Thoracic aorta (tissue), 2 donors: ENCODE data around the gene TBC1D1. TPM values are rescaled to one million over a fixed set of nuclear protein-coding genes. Genes with fewer than 3 reads are reported as not detected.

Experiments used
- ATAC-seq: fragments of 150-250 bp; one replicate; pipeline ENCODE4 v1.8.0; 2017; ENCODE audit warnings: low read depth; ENCODE audit not compliant: insufficient number of reproducible peaks, low FRiP score
- DNase-seq: peaks from one replicate; pipeline ENCODE4 v3.0.0-alpha.2; 2020; ENCODE audit warnings: low spot score
- H3K27ac ChIP-seq, 2 donors: fragments of 200-600 bp; sonication (generic); 1 replicate in 1 of 2; 2 replicates in 1 of 2; pipeline ENCODE4 v1.5.1; 2016; ENCODE audit warnings: mild to moderate bottlenecking in 2 of 2, moderate library complexity in 2 of 2
- H3K27me3 ChIP-seq: fragments of 200-600 bp; sonication (generic); replicated peaks from 2 replicates; pipeline ENCODE4 v1.6.0; 2016; ENCODE audit warnings: mild to moderate bottlenecking; ENCODE audit not compliant: insufficient read depth
- H3K36me3 ChIP-seq: fragments of 200-600 bp; sonication (generic); one replicate; pipeline ENCODE4 v1.5.1; 2016
- H3K4me1 ChIP-seq, 2 donors: fragments of 200-600 bp; sonication (generic); 1 replicate in 1 of 2; 2 replicates in 1 of 2; pipeline versions ENCODE4 v1.5.1 to v1.6.0; 2016; ENCODE audit warnings: low read depth in 2 of 2, mild to moderate bottlenecking in 1 of 2; ENCODE audit not compliant: control insufficient read depth in 1 of 2
- H3K4me3 ChIP-seq: fragments of 200-600 bp; sonication (generic); 2 replicates; pipeline ENCODE4 v1.5.1; 2016; ENCODE audit warnings: mild to moderate bottlenecking
- H3K9me3 ChIP-seq: fragments of 200-600 bp; sonication (generic); 2 replicates; pipeline ENCODE4 v1.5.1; 2016
- total RNA-seq, 2 donors: library from RNA; depleted of rRNA; stranded (reverse); fragments of >200 nt; gene quantifications; one replicate each; pipeline versions ENCODE4 v1.1.0 to v1.2.3, GENCODE V29; 2016
- TF ChIP-seq, protein P1 (sequence below): fragments of 200-600 bp; sonication (generic); IDR thresholded peaks from one replicate; pipeline ENCODE4 v1.5.1; 2019; ENCODE audit warnings: antibody characterized with exemption

The TBC1D1 gene
- total RNA-seq, 2 donors from 2014 or later = 152 to 206 TPM

DNA sequence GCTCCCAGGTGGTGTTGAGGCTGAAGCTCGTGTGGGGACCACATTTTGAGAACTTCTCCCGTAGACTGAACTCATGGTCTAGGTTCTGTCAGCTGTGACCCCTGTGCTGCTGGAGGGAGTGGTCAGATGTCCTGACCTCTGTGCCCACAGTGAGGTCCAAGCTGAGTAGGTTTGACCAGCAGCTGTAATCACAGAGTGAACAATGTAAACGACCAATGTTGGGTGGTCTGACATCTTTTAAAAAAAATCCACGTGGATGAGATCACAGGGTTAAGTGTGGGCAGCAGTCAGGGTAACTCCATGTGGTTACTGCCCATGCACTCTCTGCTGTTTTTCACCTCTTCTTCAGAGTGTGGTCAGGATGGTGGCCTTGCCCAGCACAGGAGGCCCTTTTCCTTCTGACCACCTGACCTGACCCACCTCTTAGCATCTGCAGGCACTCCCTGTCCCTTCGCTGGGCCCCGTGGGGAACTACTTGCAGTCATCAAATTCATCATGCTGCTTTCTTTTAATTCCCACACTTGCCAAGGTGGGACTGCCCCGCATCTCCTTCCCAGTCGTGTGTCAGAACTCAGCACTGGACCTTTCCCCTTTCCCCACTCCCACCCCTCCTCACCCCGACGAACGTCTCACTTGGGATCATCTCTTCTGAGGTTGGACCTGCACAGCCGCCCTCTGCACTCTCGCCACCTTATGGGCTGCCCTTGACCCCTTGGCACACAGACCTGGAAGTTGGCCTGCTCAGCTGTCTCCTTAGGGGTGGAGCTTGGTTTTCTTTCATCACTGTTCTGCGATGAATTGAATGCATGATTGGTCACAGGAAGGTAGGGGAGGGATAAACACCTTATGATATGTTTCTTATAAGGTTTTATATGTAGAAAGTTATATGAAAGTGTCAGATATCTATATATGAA is 189.4 kb downstream of the TBC1D1 start:
- Histone ChIP-seq H3K4me3 (no peak overlapping the region), H3K9me3 (no peaks in the 10 kb centered on the region), H3K27ac (no peak overlapping the region), H3K4me1 (peaks cover 25 to 56% of the 10 kb centered on the region in 2 donors), H3K36me3 (no peaks in the 10 kb centered on the region), H3K27me3 (no peaks in the 10 kb centered on the region)
- TF ChIP-seq, protein P1, sequence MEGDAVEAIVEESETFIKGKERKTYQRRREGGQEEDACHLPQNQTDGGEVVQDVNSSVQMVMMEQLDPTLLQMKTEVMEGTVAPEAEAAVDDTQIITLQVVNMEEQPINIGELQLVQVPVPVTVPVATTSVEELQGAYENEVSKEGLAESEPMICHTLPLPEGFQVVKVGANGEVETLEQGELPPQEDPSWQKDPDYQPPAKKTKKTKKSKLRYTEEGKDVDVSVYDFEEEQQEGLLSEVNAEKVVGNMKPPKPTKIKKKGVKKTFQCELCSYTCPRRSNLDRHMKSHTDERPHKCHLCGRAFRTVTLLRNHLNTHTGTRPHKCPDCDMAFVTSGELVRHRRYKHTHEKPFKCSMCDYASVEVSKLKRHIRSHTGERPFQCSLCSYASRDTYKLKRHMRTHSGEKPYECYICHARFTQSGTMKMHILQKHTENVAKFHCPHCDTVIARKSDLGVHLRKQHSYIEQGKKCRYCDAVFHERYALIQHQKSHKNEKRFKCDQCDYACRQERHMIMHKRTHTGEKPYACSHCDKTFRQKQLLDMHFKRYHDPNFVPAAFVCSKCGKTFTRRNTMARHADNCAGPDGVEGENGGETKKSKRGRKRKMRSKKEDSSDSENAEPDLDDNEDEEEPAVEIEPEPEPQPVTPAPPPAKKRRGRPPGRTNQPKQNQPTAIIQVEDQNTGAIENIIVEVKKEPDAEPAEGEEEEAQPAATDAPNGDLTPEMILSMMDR = no peak
- ATAC-seq (no peak), DNase-seq (no peak)

DNA sequence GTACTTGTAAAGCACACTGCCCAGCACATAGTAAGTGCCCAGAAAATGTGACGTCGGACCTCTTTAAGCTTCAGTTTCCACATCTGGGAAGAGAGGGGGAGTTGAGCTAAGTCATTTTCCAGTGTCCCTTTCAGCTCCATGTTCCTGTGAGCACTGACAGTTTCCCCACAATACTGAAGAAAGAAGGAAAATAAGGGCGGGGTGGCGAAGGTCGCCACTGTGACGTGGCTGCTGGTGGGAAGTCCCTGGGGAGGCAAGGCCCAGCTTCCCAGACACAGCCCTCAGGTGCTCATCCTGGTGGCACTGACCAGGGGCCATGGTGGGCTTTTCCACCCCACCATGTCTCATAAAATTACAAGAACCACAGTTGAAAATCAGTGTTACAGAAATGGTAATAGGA is 191.1 kb downstream of the TBC1D1 start:
- no peak overlapping the region for H3K4me3 ChIP-seq
- H3K36me3 ChIP-seq = no peaks in the 10 kb centered on the region
- DNase-seq (no peak), ATAC-seq (no peak)
- H3K27ac ChIP-seq = peak overlapping the region in 1 of 2 donors; percentile 26
- H3K27me3 ChIP-seq = no peaks in the 10 kb centered on the region
- H3K9me3 ChIP-seq = no peaks in the 10 kb centered on the region
- peaks cover 26 to 68% of the 10 kb centered on the region in 2 donors for H3K4me1 ChIP-seq
- TF ChIP-seq, protein P1 = no peak

DNA sequence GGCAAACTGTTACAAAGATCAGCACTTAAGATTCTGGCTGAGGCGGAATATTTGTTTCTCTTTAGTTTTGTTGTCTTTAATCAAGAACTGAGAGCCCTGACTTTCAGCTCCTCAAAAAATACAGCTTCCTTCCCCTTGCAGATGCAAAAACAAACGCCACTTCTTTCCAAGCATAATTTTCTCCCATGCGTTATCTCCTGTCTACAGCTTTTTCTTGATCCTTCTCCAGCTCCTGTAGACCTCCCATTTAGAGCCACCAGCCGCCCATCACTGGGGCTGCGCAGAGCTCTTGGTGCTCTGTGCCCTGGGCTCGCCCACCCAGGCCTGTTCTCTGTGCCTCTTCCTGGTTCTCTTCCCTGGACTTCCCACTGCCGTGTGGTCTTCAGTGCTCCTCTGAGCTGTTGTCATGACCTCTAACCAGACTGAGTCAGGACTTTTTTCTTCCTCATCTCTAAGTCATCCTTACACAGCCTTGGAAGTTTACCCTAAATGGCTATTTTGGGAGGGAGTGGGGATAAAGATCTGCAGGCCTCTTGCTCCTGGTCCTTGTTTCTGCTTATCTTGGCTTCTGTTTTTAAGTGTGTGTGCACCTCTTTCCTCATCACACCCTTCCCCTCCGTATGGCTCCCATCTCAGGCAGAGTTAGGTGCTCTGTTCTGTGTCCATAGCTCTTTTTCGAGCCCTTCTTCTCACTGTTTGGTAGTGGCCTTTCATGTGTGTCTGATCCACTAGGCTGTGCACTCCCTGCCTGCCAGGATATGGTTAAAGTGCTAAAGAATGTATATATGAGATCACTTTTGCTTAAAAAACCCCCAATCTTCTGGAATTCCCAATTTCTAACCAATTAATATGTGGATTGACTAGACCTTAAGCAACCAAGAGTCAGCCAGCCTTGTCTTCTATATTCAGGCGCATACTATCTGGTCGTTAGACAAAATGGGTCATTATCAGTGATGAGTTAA is 191.8 kb downstream of the TBC1D1 start:
- H3K27me3 ChIP-seq = no peaks in the 10 kb centered on the region
- TF ChIP-seq, protein P1 = no peak
- no peak for ATAC-seq

DNA sequence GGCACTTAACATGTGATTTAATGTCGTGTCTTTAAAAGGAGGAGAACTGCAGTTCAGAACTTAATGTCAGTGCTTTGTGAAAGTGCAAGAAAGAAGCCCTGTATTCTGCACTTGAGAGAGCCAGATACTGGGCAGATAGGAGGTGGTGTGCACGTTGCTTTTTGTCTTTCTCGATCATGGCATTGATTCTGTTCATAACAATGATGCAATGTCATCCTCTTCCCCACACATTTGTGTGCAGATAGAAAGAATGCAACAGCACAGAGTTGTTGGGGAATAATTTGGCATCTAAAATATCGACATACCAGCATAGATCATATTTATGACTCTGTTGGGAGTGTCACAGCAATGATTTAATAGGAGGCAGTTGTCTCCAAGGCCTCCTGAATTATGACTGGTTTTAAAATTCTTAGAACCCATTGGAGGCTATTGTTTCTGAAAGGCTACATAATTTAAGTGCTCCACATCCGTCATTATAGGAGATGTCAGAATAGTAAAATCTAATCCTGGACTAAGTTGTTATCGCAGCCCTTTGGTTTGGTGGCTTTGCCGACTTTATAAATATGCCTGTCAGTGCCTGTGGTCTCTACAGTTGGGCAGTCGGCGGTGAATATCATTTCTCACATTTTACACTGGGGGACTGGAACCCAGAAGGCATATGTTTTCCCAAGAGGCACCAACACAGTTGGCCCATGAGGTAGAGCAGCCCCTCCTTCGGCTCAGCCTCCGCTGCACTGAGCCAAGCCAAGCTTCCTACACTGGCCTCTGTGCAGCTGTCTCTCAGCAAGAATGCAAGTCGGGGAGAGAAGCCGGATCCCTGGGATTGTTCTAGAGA is 194.2 kb downstream of the TBC1D1 start:
- Histone ChIP-seq H3K27ac (peak overlapping the region in 1 of 2 donors; percentile 9), H3K27me3 (no peaks in the 10 kb centered on the region), H3K4me1 (peaks cover 11 to 51% of the 10 kb centered on the region in 2 donors), H3K4me3 (peak overlapping the region; percentile 9), H3K36me3 (no peaks in the 10 kb centered on the region), H3K9me3 (no peaks in the 10 kb centered on the region)
- TF ChIP-seq, protein P1 = no peak
- ATAC-seq = no peak
- DNase-seq = no peak

More for the DNA sequence above, 191.8 kb downstream of the TBC1D1 start:
- Histone ChIP-seq H3K27ac (peak overlapping the region in 1 of 2 donors; percentile 26), H3K4me3 (no peak overlapping the region), H3K9me3 (no peaks in the 10 kb centered on the region), H3K36me3 (no peaks in the 10 kb centered on the region), H3K4me1 (peaks cover 26 to 68% of the 10 kb centered on the region in 2 donors)
- no peak for DNase-seq
